GM21360 (cell line): ENCODE data around the gene ZNHIT2.

Source experiments
- ATAC-seq: cut with Tn5 transposase; IDR thresholded peaks from one replicate; pipeline ENCODE4 v1.9.1; 2021; ENCODE audit warnings: mild to moderate bottlenecking, moderate library complexity; ENCODE audit not compliant: unreplicated experiment

ZNHIT2 gene

GRCh38 chr11:65107751-65108468 is 9.6 kb downstream of the ZNHIT2 start:
- ATAC-seq, result no peak

GRCh38 chr11:65107078-65107477 is 10.4 kb downstream of the ZNHIT2 start:
- no peak for ATAC-seq

GRCh38 chr11:65104628-65105027 is 12.9 kb downstream of the ZNHIT2 start:
- no peak for ATAC-seq

DNA sequence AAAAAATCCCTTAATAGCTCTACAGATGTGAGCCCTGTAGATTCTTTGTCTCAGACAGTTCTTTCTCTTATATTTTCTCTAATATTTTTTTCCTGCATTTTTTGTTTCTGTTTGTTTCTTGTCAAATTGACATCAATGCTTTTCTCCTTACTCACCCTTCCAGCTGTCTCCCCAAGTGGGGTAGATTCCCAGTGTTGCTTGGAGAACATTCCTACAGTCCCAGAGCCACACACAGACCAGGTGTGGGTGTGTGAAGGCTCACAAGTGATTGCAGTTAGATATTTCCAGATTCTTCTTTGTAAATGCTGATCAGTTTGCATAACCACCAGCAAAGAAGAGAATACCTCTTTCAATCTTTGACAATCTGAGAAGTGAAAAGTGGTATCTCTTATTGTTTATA is 14.0 kb downstream of the ZNHIT2 start:
- no peak for ATAC-seq

DNA sequence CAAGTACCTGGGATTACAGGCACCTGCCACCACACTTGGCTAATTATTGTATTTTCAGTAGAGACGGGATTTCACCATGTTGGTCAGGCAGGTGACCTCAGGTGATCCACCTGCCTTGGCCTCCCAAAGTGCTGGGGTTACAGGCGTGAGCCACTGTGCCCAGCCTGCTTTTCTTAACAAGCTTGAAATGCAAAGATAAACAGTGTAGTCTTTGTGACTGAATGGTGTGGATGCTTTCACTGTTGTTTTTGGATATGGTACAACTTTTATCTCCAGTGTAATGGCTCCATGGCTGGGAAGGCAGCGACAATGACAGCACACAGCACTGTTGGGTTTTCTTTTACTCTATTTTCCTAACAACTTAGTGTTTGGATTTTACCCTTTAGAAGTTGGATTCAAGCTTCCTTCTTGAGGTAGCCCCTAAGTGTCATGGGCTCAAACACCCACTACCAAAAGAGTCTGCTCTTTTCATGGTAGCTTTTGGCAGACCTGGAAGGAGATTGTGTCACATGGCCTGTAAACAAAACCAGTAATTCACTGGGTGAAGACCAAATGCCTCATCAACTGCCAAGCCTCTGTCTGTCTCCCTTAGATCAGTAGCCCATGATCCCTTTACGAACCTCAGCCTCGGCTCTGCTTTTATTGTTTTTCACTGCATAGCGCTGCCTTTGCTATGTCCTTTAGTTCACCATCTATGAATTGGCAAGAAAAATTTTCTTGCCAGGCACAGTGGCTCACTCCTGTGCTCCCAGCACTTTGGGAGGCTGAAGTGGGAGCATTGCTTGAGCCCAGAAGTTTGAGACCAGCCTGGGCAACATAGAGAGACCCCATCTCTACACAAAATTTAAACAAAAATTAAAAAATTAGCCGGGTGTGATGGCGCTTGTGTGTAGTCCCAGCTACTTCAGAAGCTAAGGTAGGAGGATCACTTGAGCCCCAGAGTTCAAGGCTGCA is 15.1 kb downstream of the ZNHIT2 start:
- no peak for ATAC-seq

- ATAC-seq, result no peak
These were observed 16.7 kb downstream of the ZNHIT2 start for GRCh38 chr11:65100674-65101350.

DNA sequence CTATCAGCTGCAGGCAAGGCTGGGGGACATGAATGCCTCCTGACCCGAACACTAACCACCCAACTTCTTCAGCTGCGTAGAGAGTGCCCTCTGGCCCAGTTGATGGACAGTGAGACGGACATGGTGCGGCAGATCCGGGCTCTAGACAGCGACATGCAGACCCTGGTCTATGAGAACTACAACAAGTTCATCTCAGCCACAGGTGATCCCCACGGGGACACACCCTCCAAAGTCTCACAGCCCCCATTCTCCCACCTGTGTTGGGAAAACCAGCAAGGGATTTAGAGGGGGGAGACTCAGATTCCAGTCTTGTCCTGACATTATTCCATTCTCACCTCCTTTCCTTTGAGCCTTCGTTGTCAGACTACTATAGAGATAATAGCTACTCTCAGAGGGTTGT is 20.6 kb downstream of the ZNHIT2 start:
- ATAC-seq, result no peak

- peak; percentile 78 for ATAC-seq
These were observed 21.3 kb downstream of the ZNHIT2 start, which contains the start of gene VPS51 for GRCh38 chr11:65095974-65096806. TSS of gene VPS51 (plus strand) at chr11:65096214. CDS start at chr11:65096251, 37 bp downstream.

DNA sequence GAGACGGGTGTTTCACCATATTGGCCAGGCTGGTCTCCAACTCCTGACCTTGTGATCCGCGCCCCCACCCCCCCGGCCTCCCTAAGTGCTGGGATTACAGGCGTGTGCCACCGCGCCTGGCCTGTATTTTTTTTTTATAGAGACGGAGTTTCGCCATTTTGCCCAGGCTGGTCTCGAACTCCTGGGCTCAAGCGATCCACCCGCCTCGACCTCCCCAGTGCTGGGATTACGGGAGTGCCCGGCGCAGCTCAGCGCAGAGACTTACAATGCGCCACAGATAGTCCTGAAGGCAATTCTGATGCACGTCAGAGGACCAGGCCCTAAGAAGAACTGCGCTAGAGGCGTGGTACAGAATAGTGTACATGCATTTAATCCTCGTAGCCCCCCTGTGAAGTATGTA is 22.1 kb downstream of the ZNHIT2 start:
- ATAC-seq, result no peak

DNA sequence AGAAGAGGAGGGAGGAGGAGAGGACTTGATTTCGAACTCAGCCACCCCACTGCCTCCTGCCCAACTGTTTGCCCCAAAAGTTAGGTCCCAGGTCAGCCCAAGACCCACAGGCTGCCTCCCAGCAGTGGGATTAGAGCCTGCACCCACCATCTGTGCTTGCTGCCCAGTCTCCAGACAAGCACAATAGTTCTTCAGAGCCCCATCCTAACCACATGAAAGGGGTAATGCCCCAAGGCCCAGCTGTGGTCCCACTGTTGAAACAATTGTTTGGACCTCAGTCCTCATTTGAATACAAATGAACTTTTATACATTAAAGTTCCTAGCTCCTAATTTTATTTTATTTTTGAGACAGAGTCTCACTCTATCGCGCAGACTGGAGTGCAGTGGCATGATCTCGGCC is 26.9 kb downstream of the ZNHIT2 start:
- ATAC-seq, result no peak

- no peak for ATAC-seq
These were observed 27.9 kb downstream of the ZNHIT2 start for GRCh38 chr11:65089621-65090020.

DNA sequence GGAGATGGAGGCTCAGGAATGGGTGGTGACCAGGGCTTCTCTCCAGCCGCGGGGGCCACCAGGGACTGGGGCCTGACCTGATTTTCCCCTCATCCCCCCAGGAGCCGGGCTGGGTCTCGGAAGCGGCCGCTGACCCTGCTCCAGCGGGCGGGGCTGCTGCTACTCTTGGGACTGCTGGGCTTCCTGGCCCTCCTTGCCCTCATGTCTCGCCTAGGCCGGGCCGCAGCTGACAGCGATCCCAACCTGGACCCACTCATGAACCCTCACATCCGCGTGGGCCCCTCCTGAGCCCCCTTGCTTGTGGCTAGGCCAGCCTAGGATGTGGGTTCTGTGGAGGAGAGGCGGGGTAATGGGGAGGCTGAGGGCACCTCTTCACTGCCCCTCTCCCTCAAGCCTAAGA is 29.7 kb downstream of the ZNHIT2 start:
- ATAC-seq, result no peak

DNA sequence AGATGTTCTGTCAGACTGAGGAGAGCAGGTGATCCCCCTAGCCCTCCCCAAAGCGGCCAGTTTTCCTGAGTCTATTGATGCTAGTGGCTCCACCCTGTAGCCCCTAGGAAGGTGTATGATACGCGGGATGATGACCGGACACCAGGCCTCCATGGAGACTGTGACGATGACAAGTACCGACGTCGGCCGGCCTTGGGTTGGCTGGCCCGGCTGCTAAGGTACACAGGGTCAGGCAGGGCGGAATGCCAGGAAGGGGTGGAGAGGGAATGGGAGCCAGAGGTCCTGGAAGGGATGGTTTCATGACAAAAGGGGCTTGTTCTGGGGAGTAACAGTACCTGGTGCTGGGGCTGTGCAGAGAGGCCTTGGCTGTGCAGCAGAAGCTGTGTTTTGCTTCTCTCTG is 30.3 kb downstream of the ZNHIT2 start:
- no peak for ATAC-seq

GRCh38 chr11:65086809-65087208 is 30.7 kb downstream of the ZNHIT2 start:
- no peak for ATAC-seq

DNA sequence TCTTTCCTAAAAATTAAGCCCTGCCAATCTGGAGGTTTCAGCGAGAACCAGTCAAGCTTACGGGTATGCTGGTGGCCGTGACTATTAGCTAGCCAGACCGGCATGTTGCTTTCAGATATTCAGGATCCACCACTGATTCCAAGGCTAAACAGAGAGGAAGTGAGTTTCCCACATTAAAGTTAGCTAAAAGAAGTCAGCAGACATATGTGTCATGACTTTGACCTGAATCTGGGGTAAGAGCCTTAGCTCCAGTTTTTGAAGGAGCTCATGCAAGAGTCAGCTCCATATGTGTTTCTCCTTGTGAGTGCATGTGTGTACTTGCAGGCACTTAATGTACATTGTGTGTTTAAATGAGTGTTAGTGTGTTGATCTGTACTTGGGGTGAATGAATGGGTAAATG is 32.1 kb downstream of the ZNHIT2 start:
- no peak for ATAC-seq

DNA sequence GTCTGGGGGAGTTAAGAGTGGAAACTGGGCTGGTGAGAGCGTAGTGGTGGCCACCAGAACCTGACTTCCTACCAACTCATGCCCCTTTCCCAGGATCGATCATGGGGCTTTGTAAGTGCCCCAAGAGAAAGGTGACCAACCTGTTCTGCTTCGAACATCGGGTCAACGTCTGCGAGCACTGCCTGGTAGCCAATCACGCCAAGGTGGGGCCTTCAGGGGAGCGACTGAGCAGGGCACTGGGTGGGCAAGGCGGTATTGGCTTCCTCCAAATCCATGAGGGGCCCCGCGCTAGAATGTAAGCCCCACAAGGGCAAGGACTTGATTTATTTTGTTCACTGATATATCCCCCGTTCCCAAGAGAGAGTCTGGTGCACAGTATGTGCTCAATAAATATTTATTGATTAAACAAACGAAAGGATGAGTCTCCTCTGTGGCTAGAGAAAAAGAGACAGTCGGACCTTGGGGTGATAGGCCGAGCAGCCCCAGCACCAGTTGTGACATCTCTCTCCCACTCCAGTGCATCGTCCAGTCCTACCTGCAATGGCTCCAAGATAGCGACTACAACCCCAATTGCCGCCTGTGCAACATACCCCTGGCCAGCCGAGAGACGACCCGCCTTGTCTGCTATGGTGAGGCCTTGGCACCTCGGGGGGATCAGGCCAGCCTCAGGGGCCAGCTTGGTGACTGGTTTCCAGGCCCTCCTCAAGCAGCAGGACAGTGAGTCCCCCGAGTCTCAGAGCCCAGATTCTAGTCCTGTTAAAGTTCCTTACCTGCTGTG is 32.7 kb downstream of the ZNHIT2 start:
- ATAC-seq, result no peak

- ATAC-seq, result peak; percentile 76
These were observed 33.5 kb downstream of the ZNHIT2 start, which contains the start of the genes CDCA5 and ZFPL1 for GRCh38 chr11:65083834-65084597. TSS of gene CDCA5 (minus strand) at chr11:65084040. CDS start at chr11:65083978, 62 bp downstream. TSS of gene ZFPL1 (plus strand) at chr11:65084222. CDS start at chr11:65084699, 477 bp downstream.

GRCh38 chr11:65083134-65083833 is 34.2 kb downstream of the ZNHIT2 start:
- no peak for ATAC-seq
